HEK293 (cell line): ENCODE measurements around the gene MTHFSD.

ENCODE experiments used
- GFI1B ChIP-seq: fragments of 450-650 bp; formaldehyde crosslinking; IDR thresholded peaks from 2 replicates; pipeline ENCODE4 v1.5.1; 2016; ENCODE audit warnings: missing biosample characterization, missing genetic modification characterization
- KLF1 ChIP-seq: fragments of 450-650 bp; formaldehyde crosslinking; IDR thresholded peaks from 2 replicates; pipeline ENCODE4 v1.5.1; 2016; ENCODE audit warnings: missing biosample characterization, missing genetic modification characterization
- MZF1 ChIP-seq: fragments of 450-650 bp; formaldehyde crosslinking; IDR thresholded peaks from 2 replicates; pipeline ENCODE4 v1.5.1; 2017; ENCODE audit warnings: missing biosample characterization, missing genetic modification characterization, borderline replicate concordance
- ZEB2 ChIP-seq: fragments of 450-650 bp; formaldehyde crosslinking; IDR thresholded peaks from 2 replicates; pipeline ENCODE4 v1.5.1; 2016; ENCODE audit warnings: missing biosample characterization, missing genetic modification characterization
- ZNF146 ChIP-seq: fragments of 450-650 bp; formaldehyde crosslinking; IDR thresholded peaks from 2 replicates; pipeline ENCODE4 v1.5.1; 2016; ENCODE audit warnings: missing biosample characterization, missing genetic modification characterization
- ZNF248 ChIP-seq: fragments of 450-650 bp; formaldehyde crosslinking; IDR thresholded peaks from 2 replicates; pipeline ENCODE4 v1.5.1; 2017; ENCODE audit warnings: missing biosample characterization, missing genetic modification characterization
- ZNF558 ChIP-seq: fragments of 450-650 bp; formaldehyde crosslinking; IDR thresholded peaks from 2 replicates; pipeline ENCODE4 v1.5.1; 2016; ENCODE audit warnings: missing biosample characterization, missing genetic modification characterization
- TF ChIP-seq, protein P1 (sequence below): fragments of 450-650 bp; formaldehyde crosslinking; IDR thresholded peaks from 2 replicates; pipeline ENCODE4 v1.5.1; 2016; ENCODE audit warnings: missing biosample characterization, missing genetic modification characterization
- TF ChIP-seq, protein P2 (sequence below): fragments of 450-650 bp; formaldehyde crosslinking; IDR thresholded peaks from 2 replicates; pipeline ENCODE4 v1.5.1; 2016; ENCODE audit warnings: missing biosample characterization, missing genetic modification characterization
- TF ChIP-seq, protein P3 (sequence below): fragments of 450-650 bp; formaldehyde crosslinking; IDR thresholded peaks from 2 replicates; pipeline ENCODE4 v1.5.1; 2016; ENCODE audit warnings: missing biosample characterization, missing genetic modification characterization
- TF ChIP-seq, protein P4 (sequence below): fragments of 450-650 bp; IDR thresholded peaks from 2 replicates; pipeline ENCODE4 v1.5.1; 2018; ENCODE audit warnings: missing biosample characterization, missing genetic modification characterization

DNA sequence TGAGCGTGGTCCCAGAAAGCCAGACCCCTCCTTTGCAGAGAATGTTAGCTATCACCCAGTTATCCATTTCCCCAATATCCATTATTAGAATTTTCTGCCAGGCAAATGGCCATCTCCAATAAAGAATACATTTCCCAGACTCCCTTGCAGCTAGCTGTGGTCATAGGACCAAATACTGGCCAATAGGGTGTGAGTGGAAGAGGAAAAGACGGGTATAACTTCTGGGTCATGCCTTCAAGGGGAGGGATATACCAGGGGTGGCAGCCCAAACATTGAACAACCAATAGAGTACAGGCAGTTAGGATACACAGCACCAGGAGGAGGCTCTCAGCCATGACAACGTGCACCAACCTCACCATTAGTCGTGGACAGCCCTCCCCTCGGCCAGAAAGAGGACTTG is 70.8 kb downstream of the MTHFSD start:
- TF ChIP-seq ZEB2 (tag by site-specific recombination), result no peak
- TF ChIP-seq, protein P1, sequence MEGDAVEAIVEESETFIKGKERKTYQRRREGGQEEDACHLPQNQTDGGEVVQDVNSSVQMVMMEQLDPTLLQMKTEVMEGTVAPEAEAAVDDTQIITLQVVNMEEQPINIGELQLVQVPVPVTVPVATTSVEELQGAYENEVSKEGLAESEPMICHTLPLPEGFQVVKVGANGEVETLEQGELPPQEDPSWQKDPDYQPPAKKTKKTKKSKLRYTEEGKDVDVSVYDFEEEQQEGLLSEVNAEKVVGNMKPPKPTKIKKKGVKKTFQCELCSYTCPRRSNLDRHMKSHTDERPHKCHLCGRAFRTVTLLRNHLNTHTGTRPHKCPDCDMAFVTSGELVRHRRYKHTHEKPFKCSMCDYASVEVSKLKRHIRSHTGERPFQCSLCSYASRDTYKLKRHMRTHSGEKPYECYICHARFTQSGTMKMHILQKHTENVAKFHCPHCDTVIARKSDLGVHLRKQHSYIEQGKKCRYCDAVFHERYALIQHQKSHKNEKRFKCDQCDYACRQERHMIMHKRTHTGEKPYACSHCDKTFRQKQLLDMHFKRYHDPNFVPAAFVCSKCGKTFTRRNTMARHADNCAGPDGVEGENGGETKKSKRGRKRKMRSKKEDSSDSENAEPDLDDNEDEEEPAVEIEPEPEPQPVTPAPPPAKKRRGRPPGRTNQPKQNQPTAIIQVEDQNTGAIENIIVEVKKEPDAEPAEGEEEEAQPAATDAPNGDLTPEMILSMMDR (tag by site-specific recombination), result no peak
- TF ChIP-seq, protein P2, sequence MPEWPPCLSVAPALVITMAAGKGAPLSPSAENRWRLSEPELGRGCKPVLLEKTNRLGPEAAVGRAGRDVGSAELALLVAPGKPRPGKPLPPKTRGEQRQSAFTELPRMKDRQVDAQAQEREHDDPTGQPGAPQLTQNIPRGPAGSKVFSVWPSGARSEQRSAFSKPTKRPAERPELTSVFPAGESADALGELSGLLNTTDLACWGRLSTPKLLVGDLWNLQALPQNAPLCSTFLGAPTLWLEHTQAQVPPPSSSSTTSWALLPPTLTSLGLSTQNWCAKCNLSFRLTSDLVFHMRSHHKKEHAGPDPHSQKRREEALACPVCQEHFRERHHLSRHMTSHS (tag by site-specific recombination), result no peak
- TF ChIP-seq ZNF248 (tag by site-specific recombination), result no peak
- TF ChIP-seq, protein P3, sequence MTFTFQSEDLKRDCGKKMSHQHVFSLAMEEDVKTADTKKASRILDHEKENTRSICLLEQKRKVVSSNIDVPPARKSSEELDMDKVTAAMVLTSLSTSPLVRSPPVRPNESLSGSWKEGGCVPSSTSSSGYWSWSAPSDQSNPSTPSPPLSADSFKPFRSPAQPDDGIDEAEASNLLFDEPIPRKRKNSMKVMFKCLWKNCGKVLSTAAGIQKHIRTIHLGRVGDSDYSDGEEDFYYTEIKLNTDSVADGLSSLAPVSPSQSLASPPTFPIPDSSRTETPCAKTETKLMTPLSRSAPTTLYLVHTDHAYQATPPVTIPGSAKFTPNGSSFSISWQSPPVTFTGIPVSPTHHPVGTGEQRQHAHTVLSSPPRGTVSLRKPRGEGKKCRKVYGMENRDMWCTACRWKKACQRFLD (tag by site-specific recombination), result no peak
- TF ChIP-seq ZNF146 (tag by site-specific recombination), result no peak
- TF ChIP-seq GFI1B (tag by site-specific recombination), result no peak
- TF ChIP-seq KLF1 (tag by site-specific recombination), result no peak
- no peak for TF ChIP-seq ZNF558
- TF ChIP-seq, protein P4, sequence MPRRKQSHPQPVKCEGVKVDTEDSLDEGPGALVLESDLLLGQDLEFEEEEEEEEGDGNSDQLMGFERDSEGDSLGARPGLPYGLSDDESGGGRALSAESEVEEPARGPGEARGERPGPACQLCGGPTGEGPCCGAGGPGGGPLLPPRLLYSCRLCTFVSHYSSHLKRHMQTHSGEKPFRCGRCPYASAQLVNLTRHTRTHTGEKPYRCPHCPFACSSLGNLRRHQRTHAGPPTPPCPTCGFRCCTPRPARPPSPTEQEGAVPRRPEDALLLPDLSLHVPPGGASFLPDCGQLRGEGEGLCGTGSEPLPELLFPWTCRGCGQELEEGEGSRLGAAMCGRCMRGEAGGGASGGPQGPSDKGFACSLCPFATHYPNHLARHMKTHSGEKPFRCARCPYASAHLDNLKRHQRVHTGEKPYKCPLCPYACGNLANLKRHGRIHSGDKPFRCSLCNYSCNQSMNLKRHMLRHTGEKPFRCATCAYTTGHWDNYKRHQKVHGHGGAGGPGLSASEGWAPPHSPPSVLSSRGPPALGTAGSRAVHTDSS (tag by site-specific recombination), result no peak
- no peak for TF ChIP-seq MZF1 (tag by site-specific recombination)
